Measurements from ENCODE around the gene TTLL8. TPM values are rescaled to one million over a fixed set of nuclear protein-coding genes. Genes with fewer than 3 reads are reported as not detected.

Gene TTLL8
- total RNA-seq, 1 experiment from 2014 or later, result not detected

- intact Hi-C loops (cut with micrococcal nuclease), result no loop called here
Measured at GRCh38 chr22:50071432-50072166, 13.5 kb upstream of the TTLL8 start.

GRCh38 chr22:50070366-50070765 lies 12.3 kb upstream of the TTLL8 start:
- no peak overlapping the region for H3K9ac ChIP-seq (ENCODE audit: low read length)
- H2AFZ ChIP-seq (ENCODE audit: low read length), result no peak overlapping the region
- H4K20me1 ChIP-seq (ENCODE audit: low read length), result no peaks in the 10 kb centered on the region
- H3F3A ChIP-seq (ENCODE audit: low read length, unreplicated experiment), result no peaks in the 10 kb centered on the region
- ChIA-PET POLR2A (ENCODE audit: unreplicated experiment) (no interaction called here), CTCF (no interaction called here)
- H3K79me2 ChIP-seq (ENCODE audit: low read length), result no peaks in the 10 kb centered on the region
- no peaks in the 10 kb centered on the region for H3K9me2 ChIP-seq (replicated peaks; ENCODE audit: low read length)
- BruUV-seq (replicated peaks), result no TSS peak
- H3K4me2 ChIP-seq (ENCODE audit: low read length), result no peak overlapping the region
- no peak for DNase-seq
- no peak overlapping the region for H3K27ac ChIP-seq (ENCODE audit: low read length)
- intact Hi-C loops (cut with micrococcal nuclease), result no loop called here
- no peak for ATAC-seq
- no peak overlapping the region for H3K4me3 ChIP-seq (ENCODE audit: low read length)
- no peaks in the 10 kb centered on the region for H3K36me3 ChIP-seq (ENCODE audit: low read depth, low read length)
- no peaks in the 10 kb centered on the region for H3K9me3 ChIP-seq (ENCODE audit: low read length)
- peaks cover 7% of the 10 kb centered on the region; the same call in 1 of the 2 replicates for H3K4me1 ChIP-seq (ENCODE audit: insufficient read depth, low read length)
- no peaks in the 10 kb centered on the region for H3K27me3 ChIP-seq (ENCODE audit: low read length)
- TF ChIP-seq CTCF (conservative IDR thresholded peaks at IDR 0.05; ENCODE audit: low read depth, low read length), result no peak
- no peak for TF ChIP-seq EZH2 (IDR thresholded peaks at IDR 0.05; ENCODE audit: low read length, unreplicated experiment)
- no peak for TF ChIP-seq EZH2phosphoT487 (IDR thresholded peaks at IDR 0.05; ENCODE audit: borderline replicate concordance, low read length)

More at GRCh38 chr22:50071432-50072166, 13.5 kb upstream of the TTLL8 start:
- Histone ChIP-seq H4K20me1 (ENCODE audit: low read length) (no peaks in the 10 kb centered on the region), H3K9me3 (ENCODE audit: low read length) (no peaks in the 10 kb centered on the region), H3K4me2 (ENCODE audit: low read length) (no peak overlapping the region; the same call in 1 of the 2 replicates), H3K9me2 (replicated peaks; ENCODE audit: low read length) (no peaks in the 10 kb centered on the region), H3K4me3 (ENCODE audit: low read length) (no peak overlapping the region), H3F3A (ENCODE audit: low read length, unreplicated experiment) (no peaks in the 10 kb centered on the region), H3K27ac (ENCODE audit: low read length) (no peak overlapping the region), H3K9ac (ENCODE audit: low read length) (no peak overlapping the region), H3K4me1 (ENCODE audit: insufficient read depth, low read length) (peaks cover 7% of the 10 kb centered on the region; the same call in 1 of the 2 replicates), H3K36me3 (ENCODE audit: low read depth, low read length) (no peaks in the 10 kb centered on the region), H3K79me2 (ENCODE audit: low read length) (no peaks in the 10 kb centered on the region), H2AFZ (ENCODE audit: low read length) (no peak overlapping the region), H3K27me3 (ENCODE audit: low read length) (no peaks in the 10 kb centered on the region)
- no TSS peak for BruUV-seq (replicated peaks)
- DNase-seq (peak; percentile 57), ATAC-seq (peak; percentile 83)
- CTCF ChIA-PET, result no interaction called here
- POLR2A ChIA-PET (ENCODE audit: unreplicated experiment), result no interaction called here
- no peak for TF ChIP-seq EZH2 (IDR thresholded peaks at IDR 0.05; ENCODE audit: low read length, unreplicated experiment)
- TF ChIP-seq CTCF (conservative IDR thresholded peaks at IDR 0.05; ENCODE audit: low read depth, low read length), result no peak
- TF ChIP-seq EZH2phosphoT487 (IDR thresholded peaks at IDR 0.05; ENCODE audit: borderline replicate concordance, low read length), result no peak

- Histone ChIP-seq H3K4me1 (ENCODE audit: insufficient read depth, low read length) (peaks cover 7% of the 10 kb centered on the region; the same call in 1 of the 2 replicates), H3K79me2 (ENCODE audit: low read length) (no peaks in the 10 kb centered on the region), H3K4me2 (ENCODE audit: low read length) (no peak overlapping the region), H3K27me3 (ENCODE audit: low read length) (no peaks in the 10 kb centered on the region), H3K4me3 (ENCODE audit: low read length) (no peak overlapping the region), H3F3A (ENCODE audit: low read length, unreplicated experiment) (no peaks in the 10 kb centered on the region), H3K9me2 (replicated peaks; ENCODE audit: low read length) (no peaks in the 10 kb centered on the region), H3K36me3 (ENCODE audit: low read depth, low read length) (no peaks in the 10 kb centered on the region), H3K9ac (ENCODE audit: low read length) (no peak overlapping the region), H2AFZ (ENCODE audit: low read length) (no peak overlapping the region), H4K20me1 (ENCODE audit: low read length) (no peaks in the 10 kb centered on the region), H3K27ac (ENCODE audit: low read length) (no peak overlapping the region), H3K9me3 (ENCODE audit: low read length) (no peaks in the 10 kb centered on the region)
- no peak for ATAC-seq
- no peak for TF ChIP-seq EZH2 (IDR thresholded peaks at IDR 0.05; ENCODE audit: low read length, unreplicated experiment)
- no peak for TF ChIP-seq CTCF (conservative IDR thresholded peaks at IDR 0.05; ENCODE audit: low read depth, low read length)
- TF ChIP-seq EZH2phosphoT487 (IDR thresholded peaks at IDR 0.05; ENCODE audit: borderline replicate concordance, low read length), result no peak
- CTCF ChIA-PET, result no interaction called here
- BruUV-seq (replicated peaks), result no TSS peak
- intact Hi-C loops (cut with micrococcal nuclease), result no loop called here
- no peak for DNase-seq
- POLR2A ChIA-PET (ENCODE audit: unreplicated experiment), result no interaction called here
Measured at GRCh38 chr22:50068096-50068495, 10.0 kb upstream of the TTLL8 start.

All from PC-3 (cell line).